Astrocyte (in vitro differentiated cells and primary cell): ENCODE measurements around the gene TRIM26. TPM values are rescaled to one million over a fixed set of nuclear protein-coding genes. Genes with fewer than 3 reads are reported as not detected.

Source experiments
- DNase-seq: peaks from one replicate; pipeline ENCODE4 v3.0.0-alpha.2; 2010; ENCODE audit warnings: low read depth
- FAIRE-seq: peaks from 2 replicates; lab custom pipeline; 2011; peaks lifted over from hg19 to GRCh38; lab: Jason Lieb, UNC
- H2AFZ ChIP-seq: 2 replicates; pipeline ENCODE4 v1.6.0; 2012; ENCODE audit warnings: low read depth, low read length, inconsistent platforms
- H3K27ac ChIP-seq: 2 replicates; pipeline ENCODE4 v1.5.1; 2011; ENCODE audit warnings: low read depth, low read length, inconsistent platforms
- H3K27me3 ChIP-seq: 2 replicates; pipeline ENCODE4 v1.6.0; 2011; ENCODE audit warnings: low read length, inconsistent platforms; ENCODE audit not compliant: insufficient read depth
- H3K36me3 ChIP-seq: 2 replicates; pipeline ENCODE4 v1.5.1; 2011; ENCODE audit warnings: low read length, inconsistent platforms; ENCODE audit not compliant: insufficient read depth
- H3K4me1 ChIP-seq: 2 replicates; pipeline ENCODE4 v1.5.1; 2011; ENCODE audit warnings: low read length, inconsistent platforms; ENCODE audit not compliant: insufficient read depth
- H3K4me2 ChIP-seq: 2 replicates; pipeline ENCODE4 v1.6.0; 2012; ENCODE audit warnings: low read length, inconsistent platforms
- H3K4me3 ChIP-seq: 2 replicates; pipeline ENCODE4 v1.5.1; 2011; ENCODE audit warnings: low read depth, mild to moderate bottlenecking, low read length, inconsistent platforms; ENCODE audit not compliant: insufficient read depth
- H3K79me2 ChIP-seq: 2 replicates; pipeline ENCODE4 v1.6.0; 2012; ENCODE audit warnings: mild to moderate bottlenecking, low read length, inconsistent platforms; ENCODE audit not compliant: insufficient read depth
- H3K9ac ChIP-seq: 2 replicates; pipeline ENCODE4 v1.6.0; 2012; ENCODE audit warnings: mild to moderate bottlenecking, low read length, inconsistent platforms
- H3K9me3 ChIP-seq: 2 replicates; pipeline ENCODE4 v1.5.1; 2012; ENCODE audit warnings: low read depth, mild to moderate bottlenecking, low read length, inconsistent platforms; ENCODE audit not compliant: insufficient read depth
- H4K20me1 ChIP-seq: 2 replicates; pipeline ENCODE4 v1.6.0; 2012; ENCODE audit warnings: low read length, inconsistent platforms; ENCODE audit not compliant: insufficient read depth
- H3K27ac Mint-ChIP-seq: one replicate; pipeline ENCODE4 v1.8.0; 2021; ENCODE audit warnings: mild to moderate bottlenecking, mixed read lengths; ENCODE audit not compliant: unreplicated experiment
- H3K27me3 Mint-ChIP-seq: one replicate; pipeline ENCODE4 v1.8.0; 2021; ENCODE audit warnings: low read depth, mixed read lengths; ENCODE audit not compliant: unreplicated experiment
- H3K36me3 Mint-ChIP-seq: one replicate; pipeline ENCODE4 v1.8.0; 2021; ENCODE audit warnings: low read depth, mixed read lengths; ENCODE audit not compliant: unreplicated experiment
- H3K4me1 Mint-ChIP-seq: one replicate; pipeline ENCODE4 v1.8.0; 2021; ENCODE audit warnings: low read depth, mixed read lengths; ENCODE audit not compliant: unreplicated experiment
- H3K4me3 Mint-ChIP-seq: one replicate; pipeline ENCODE4 v1.8.0; 2021; ENCODE audit warnings: mild to moderate bottlenecking, moderate library complexity, mixed read lengths; ENCODE audit not compliant: unreplicated experiment
- H3K9me3 Mint-ChIP-seq: one replicate; pipeline ENCODE4 v1.8.0; 2021; ENCODE audit warnings: mild to moderate bottlenecking, mixed read lengths; ENCODE audit not compliant: unreplicated experiment
- EZH2 ChIP-seq: IDR thresholded peaks from 2 replicates; pipeline ENCODE4 v1.6.1; 2012; ENCODE audit warnings: mild to moderate bottlenecking, low read length, inconsistent platforms; ENCODE audit not compliant: insufficient read depth
- total RNA-seq: library from RNA; stranded (reverse); gene quantifications from 2 replicates; pipeline ENCODE4 v1.2.1, GENCODE V29; 2021
- TF ChIP-seq, protein P1 (sequence below): IDR thresholded peaks from 2 replicates; pipeline ENCODE4 v1.5.1; 2011; ENCODE audit warnings: low read depth, mild to moderate bottlenecking, inconsistent platforms, low read length, moderate library complexity; ENCODE audit not compliant: insufficient read depth

The TRIM26 gene
- total RNA-seq, 1 donor from 2014 or later, result 52.8 TPM

DNA sequence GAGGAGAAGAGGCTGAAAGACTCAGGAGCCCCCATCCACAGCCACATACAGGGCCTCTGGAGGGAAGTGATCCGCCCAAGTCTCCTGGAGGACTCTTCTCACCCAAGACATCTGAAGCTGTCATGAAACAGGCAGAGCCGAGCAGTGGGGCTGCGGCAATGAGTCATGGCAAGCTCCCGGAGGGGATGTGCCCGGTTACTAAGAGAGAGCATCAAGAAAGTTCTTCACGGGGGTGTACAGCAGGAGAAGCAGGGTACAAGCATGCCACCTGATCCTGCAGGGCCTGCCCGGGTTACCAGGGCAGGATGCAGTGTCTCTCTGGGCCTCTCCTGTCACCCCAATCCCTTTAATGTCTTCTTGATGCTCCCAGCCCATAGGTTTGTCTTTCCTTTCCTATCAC is 21.1 kb downstream of the TRIM26 start:
- peaks cover 32% of the 10 kb centered on the region for H3K36me3 ChIP-seq
- H3K27ac ChIP-seq, result no peak overlapping the region
- peaks cover 21% of the 10 kb centered on the region for H4K20me1 ChIP-seq
- Mint-ChIP-seq H3K4me3 (no peak overlapping the region), H3K9me3 (no peaks in the 10 kb centered on the region), H3K36me3 (peaks cover 36% of the 10 kb centered on the region), H3K27ac (no peak overlapping the region), H3K4me1 (peaks cover 16% of the 10 kb centered on the region), H3K27me3 (no peaks in the 10 kb centered on the region)
- no peaks in the 10 kb centered on the region for H3K9me3 ChIP-seq
- TF ChIP-seq, protein P1, sequence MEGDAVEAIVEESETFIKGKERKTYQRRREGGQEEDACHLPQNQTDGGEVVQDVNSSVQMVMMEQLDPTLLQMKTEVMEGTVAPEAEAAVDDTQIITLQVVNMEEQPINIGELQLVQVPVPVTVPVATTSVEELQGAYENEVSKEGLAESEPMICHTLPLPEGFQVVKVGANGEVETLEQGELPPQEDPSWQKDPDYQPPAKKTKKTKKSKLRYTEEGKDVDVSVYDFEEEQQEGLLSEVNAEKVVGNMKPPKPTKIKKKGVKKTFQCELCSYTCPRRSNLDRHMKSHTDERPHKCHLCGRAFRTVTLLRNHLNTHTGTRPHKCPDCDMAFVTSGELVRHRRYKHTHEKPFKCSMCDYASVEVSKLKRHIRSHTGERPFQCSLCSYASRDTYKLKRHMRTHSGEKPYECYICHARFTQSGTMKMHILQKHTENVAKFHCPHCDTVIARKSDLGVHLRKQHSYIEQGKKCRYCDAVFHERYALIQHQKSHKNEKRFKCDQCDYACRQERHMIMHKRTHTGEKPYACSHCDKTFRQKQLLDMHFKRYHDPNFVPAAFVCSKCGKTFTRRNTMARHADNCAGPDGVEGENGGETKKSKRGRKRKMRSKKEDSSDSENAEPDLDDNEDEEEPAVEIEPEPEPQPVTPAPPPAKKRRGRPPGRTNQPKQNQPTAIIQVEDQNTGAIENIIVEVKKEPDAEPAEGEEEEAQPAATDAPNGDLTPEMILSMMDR, result no peak
- no peak for TF ChIP-seq EZH2
- no peaks in the 10 kb centered on the region for H3K79me2 ChIP-seq
- H3K4me1 ChIP-seq, result no peaks in the 10 kb centered on the region
- no peak overlapping the region for H3K9ac ChIP-seq
- no peaks in the 10 kb centered on the region for H3K27me3 ChIP-seq
- H3K4me2 ChIP-seq, result no peak overlapping the region
- FAIRE-seq (no peak), DNase-seq (no peak)
- H3K4me3 ChIP-seq, result no peak overlapping the region
- no peak overlapping the region for H2AFZ ChIP-seq

DNA sequence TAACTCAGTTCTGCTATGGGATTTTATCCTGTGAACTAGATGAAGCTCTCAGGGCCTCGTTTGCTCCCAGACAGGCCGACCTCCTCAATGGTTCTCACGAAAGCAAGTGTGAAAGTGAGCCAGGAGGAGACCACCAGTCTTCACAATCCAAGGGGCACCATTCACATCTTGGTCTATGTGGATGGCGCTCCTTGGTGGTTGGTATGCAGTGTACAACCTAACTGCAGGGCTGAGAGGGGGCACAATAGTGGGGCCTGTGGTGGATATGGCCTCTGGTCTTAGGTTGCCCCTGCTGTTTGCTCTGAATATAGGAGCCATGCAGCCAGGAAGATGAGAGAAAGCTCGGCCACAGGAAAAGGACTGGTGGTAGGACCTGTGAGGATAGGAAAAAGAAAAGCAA is 24.7 kb downstream of the TRIM26 start:
- DNase-seq, result no peak
- H3K27ac Mint-ChIP-seq, result no peak overlapping the region
- Histone ChIP-seq H3K36me3 (peaks cover 39% of the 10 kb centered on the region), H3K4me1 (no peaks in the 10 kb centered on the region), H3K27me3 (no peaks in the 10 kb centered on the region), H4K20me1 (peaks cover 16% of the 10 kb centered on the region), H3K9me3 (no peaks in the 10 kb centered on the region), H3K4me3 (no peak overlapping the region), H3K79me2 (no peaks in the 10 kb centered on the region), H3K27ac (no peak overlapping the region), H3K4me2 (no peak overlapping the region), H3K9ac (no peak overlapping the region), H2AFZ (no peak overlapping the region)
- H3K27me3 Mint-ChIP-seq, result no peaks in the 10 kb centered on the region
- H3K4me3 Mint-ChIP-seq, result no peak overlapping the region
- peaks cover 3% of the 10 kb centered on the region for H3K9me3 Mint-ChIP-seq
- FAIRE-seq, result no peak
- H3K4me1 Mint-ChIP-seq, result peaks cover 12% of the 10 kb centered on the region
- H3K36me3 Mint-ChIP-seq, result peaks cover 50% of the 10 kb centered on the region
- TF ChIP-seq, protein P1, result no peak
- TF ChIP-seq EZH2, result no peak

DNA sequence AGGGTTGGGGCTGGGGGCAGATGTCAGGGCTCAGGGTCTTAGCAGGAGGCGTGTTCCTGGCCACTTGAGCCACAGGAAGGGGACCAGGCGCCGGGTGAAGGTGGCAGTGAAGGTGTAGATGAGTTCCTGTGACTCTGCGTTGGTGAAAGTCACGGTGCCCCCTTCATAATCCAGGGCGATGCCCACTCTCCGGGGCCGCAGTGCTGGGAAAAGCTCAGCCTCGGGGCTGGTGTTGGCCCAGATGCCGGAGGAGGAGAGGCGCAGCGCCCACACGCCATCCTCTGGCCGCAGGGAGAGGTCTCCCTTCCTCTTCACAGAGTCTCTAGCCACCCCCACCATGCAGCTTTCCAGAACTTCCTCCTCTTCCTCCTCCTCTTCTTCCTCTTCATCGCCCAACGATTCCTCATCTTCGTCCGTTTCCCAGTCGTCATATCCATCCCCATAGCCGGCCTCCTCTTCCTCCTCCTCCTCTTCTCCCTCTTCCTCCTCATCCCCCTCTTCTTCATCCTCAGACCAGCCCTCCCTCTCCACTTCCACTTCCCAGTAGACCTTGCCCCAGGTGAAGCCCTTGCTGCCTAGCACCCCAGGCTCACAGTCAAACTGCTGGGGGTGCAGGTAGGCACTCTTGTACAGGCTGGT is 27.2 kb downstream of the TRIM26 start:
- no peaks in the 10 kb centered on the region for H3K4me1 Mint-ChIP-seq
- Histone ChIP-seq H3K36me3 (peaks cover 36% of the 10 kb centered on the region), H3K4me2 (no peak overlapping the region), H3K9ac (no peak overlapping the region), H3K27ac (no peak overlapping the region), H4K20me1 (peaks cover 3% of the 10 kb centered on the region), H3K4me3 (no peak overlapping the region), H3K27me3 (no peaks in the 10 kb centered on the region), H3K9me3 (no peaks in the 10 kb centered on the region), H2AFZ (no peak overlapping the region), H3K79me2 (no peaks in the 10 kb centered on the region), H3K4me1 (no peaks in the 10 kb centered on the region)
- no peaks in the 10 kb centered on the region for H3K27me3 Mint-ChIP-seq
- peaks cover 46% of the 10 kb centered on the region for H3K36me3 Mint-ChIP-seq
- peaks cover 5% of the 10 kb centered on the region for H3K9me3 Mint-ChIP-seq
- no peak overlapping the region for H3K4me3 Mint-ChIP-seq
- no peak for FAIRE-seq
- TF ChIP-seq, protein P1, result no peak
- no peak for TF ChIP-seq EZH2
- no peak overlapping the region for H3K27ac Mint-ChIP-seq
- DNase-seq, result no peak
